ENCODE data around the gene MR1.

The MR1 gene

DNA sequence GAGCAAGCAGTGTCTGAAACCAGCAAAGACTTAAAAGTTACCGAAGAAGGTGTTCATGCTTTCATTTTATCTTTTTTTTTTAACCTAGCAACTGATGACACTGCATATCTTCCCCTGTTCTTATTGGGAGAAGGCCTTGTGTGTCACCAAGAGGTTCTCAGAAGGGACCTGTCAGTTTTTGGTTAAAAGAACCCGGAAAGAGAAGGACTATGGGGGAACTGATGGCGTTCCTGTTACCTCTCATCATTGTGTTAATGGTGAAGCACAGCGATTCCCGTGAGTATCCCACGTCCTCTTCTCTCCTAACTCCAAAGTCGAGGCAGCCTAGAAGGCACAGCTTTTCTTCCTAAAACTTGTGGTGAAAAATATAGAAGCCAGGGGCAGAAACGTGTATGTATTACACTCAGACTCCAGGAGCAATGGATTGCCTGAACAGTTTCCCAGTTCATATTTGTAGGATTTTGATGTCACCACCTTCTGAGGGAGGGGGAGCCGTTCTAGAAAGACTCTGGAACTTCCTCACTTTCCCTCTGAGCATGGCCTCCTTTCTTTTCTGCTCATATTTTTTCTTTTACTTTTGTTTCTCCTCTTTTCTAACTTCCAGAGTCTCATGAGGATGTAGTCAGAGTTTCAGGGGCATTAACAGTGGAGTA, at the start of gene MR1:
MR1 (plus strand) TSS at position 185 of the 653 bp plus-strand sequence; CDS start at position 210, 25 bp downstream.
- Histone ChIP-seq H3K4me1 (ENCODE audit: insufficient read depth, low read length, poor library complexity, severe bottlenecking) (peaks cover 52% of the 10 kb centered on the region), H3K9me3 (ENCODE audit: insufficient read depth, low read depth, low read length) (no peaks in the 10 kb centered on the region), H3K79me2 (ENCODE audit: insufficient read depth, low read length) (peaks cover 24% of the 10 kb centered on the region), H3K9me2 (replicated peaks; ENCODE audit: low read depth, low read length) (no peaks in the 10 kb centered on the region), H4K20me1 (ENCODE audit: insufficient read depth, low read length, poor library complexity, severe bottlenecking) (no peaks in the 10 kb centered on the region), H3K36me3 (ENCODE audit: insufficient read depth, low read length) (no peaks in the 10 kb centered on the region), H3K27me3 (ENCODE audit: insufficient read depth, low read length, poor library complexity, severe bottlenecking) (no peaks in the 10 kb centered on the region), H2AFZ (ENCODE audit: low read length) (peak within 1 kb of the TSS; percentile 89), H3K4me2 (ENCODE audit: low read depth, low read length, poor library complexity, severe bottlenecking) (peak within 1 kb of the TSS; percentile 88), H3K4me3 (ENCODE audit: low read length, poor library complexity, severe bottlenecking) (peak within 1 kb of the TSS; percentile 81), H3K9ac (ENCODE audit: low read depth, low read length, poor library complexity, severe bottlenecking) (peak within 1 kb of the TSS; percentile 74), H3F3A (ENCODE audit: low read depth) (no peaks in the 10 kb centered on the region)
- no peak for TF ChIP-seq EZH2phosphoT487 (IDR thresholded peaks at IDR 0.05; ENCODE audit: borderline replicate concordance)
- TF ChIP-seq, protein P1, sequence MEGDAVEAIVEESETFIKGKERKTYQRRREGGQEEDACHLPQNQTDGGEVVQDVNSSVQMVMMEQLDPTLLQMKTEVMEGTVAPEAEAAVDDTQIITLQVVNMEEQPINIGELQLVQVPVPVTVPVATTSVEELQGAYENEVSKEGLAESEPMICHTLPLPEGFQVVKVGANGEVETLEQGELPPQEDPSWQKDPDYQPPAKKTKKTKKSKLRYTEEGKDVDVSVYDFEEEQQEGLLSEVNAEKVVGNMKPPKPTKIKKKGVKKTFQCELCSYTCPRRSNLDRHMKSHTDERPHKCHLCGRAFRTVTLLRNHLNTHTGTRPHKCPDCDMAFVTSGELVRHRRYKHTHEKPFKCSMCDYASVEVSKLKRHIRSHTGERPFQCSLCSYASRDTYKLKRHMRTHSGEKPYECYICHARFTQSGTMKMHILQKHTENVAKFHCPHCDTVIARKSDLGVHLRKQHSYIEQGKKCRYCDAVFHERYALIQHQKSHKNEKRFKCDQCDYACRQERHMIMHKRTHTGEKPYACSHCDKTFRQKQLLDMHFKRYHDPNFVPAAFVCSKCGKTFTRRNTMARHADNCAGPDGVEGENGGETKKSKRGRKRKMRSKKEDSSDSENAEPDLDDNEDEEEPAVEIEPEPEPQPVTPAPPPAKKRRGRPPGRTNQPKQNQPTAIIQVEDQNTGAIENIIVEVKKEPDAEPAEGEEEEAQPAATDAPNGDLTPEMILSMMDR (conservative IDR thresholded peaks at IDR 0.05; ENCODE audit: low read length): no peak

DNA sequence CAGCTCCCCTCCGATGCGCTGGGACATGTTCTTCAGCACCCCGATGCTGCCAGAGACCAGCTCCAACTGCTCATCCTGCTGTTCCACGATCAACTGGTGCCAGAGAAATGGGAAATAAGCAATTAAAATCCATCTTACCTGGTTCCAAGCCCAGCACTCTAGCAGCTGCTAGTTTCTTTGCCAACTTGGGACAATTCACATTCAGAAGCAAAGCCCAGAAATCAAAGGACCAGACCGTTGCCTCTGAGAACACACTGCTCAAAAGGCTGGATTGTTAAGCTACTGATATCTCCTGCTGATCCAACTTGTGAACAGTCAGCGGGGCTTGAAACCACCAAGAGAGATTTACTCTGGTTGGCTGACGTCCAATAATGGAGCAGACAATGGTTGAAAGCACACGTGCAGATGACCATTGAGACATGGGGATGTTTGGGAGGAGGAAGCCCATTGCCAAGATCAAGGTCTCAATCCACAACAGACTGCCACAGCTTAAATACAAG, 45.5 kb upstream of the MR1 start:
- H2AFZ ChIP-seq (ENCODE audit: low read length): no peak overlapping the region
- H3K36me3 ChIP-seq (ENCODE audit: insufficient read depth, low read length): peaks cover 91% of the 10 kb centered on the region
- no peaks in the 10 kb centered on the region for H3K9me2 ChIP-seq (replicated peaks; ENCODE audit: low read depth, low read length)
- H3F3A ChIP-seq (ENCODE audit: low read depth): no peaks in the 10 kb centered on the region
- 0 out of 2 replicates have a peak, but pooled peaks cover 2% of the 10 kb centered on the region for H3K79me2 ChIP-seq (ENCODE audit: insufficient read depth, low read length)
- no peaks in the 10 kb centered on the region for H3K9me3 ChIP-seq (ENCODE audit: insufficient read depth, low read depth, low read length)
- no peaks in the 10 kb centered on the region for H3K4me1 ChIP-seq (ENCODE audit: insufficient read depth, low read length, poor library complexity, severe bottlenecking)
- no peak overlapping the region for H3K9ac ChIP-seq (ENCODE audit: low read depth, low read length, poor library complexity, severe bottlenecking)
- H3K4me2 ChIP-seq (ENCODE audit: low read depth, low read length, poor library complexity, severe bottlenecking): no peak overlapping the region
- H3K4me3 ChIP-seq (ENCODE audit: low read length, poor library complexity, severe bottlenecking): no peak overlapping the region
- TF ChIP-seq, protein P1 (conservative IDR thresholded peaks at IDR 0.05; ENCODE audit: low read length): no peak
- no peak for TF ChIP-seq EZH2phosphoT487 (IDR thresholded peaks at IDR 0.05; ENCODE audit: borderline replicate concordance)
- H3K27me3 ChIP-seq (ENCODE audit: insufficient read depth, low read length, poor library complexity, severe bottlenecking): no peaks in the 10 kb centered on the region
- H4K20me1 ChIP-seq (ENCODE audit: insufficient read depth, low read length, poor library complexity, severe bottlenecking): no peaks in the 10 kb centered on the region

DNA sequence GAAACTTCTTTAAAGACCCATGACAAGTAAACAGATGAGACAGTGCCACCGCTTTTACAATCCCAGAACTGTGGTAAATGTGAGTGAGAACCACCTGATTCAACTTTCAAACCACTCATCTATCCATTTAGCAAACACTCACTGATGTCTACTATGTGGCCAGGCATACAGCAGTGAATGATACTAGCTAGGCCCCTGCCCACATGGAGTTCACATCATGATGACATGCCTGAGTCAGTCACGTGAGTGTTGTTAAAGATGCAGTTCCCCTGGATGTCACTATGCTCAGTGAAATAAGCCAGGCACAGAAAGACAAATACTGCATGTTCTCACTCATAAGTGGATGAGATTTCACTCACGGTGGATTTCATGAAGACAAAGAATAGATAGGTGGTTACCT, 39.5 kb upstream of the MR1 start:
- Histone ChIP-seq H3K4me2 (ENCODE audit: low read depth, low read length, poor library complexity, severe bottlenecking) (no peak overlapping the region), H3K9me3 (ENCODE audit: insufficient read depth, low read depth, low read length) (no peaks in the 10 kb centered on the region)

More for the DNA sequence above, 39.5 kb upstream of the MR1 start:
- TF ChIP-seq, protein P1 (conservative IDR thresholded peaks at IDR 0.05; ENCODE audit: low read length): no peak
- Histone ChIP-seq H3K4me3 (ENCODE audit: low read length, poor library complexity, severe bottlenecking) (no peak overlapping the region), H2AFZ (ENCODE audit: low read length) (no peak overlapping the region), H3K79me2 (ENCODE audit: insufficient read depth, low read length) (0 out of 2 replicates have a peak, but pooled peaks cover 2% of the 10 kb centered on the region), H3F3A (ENCODE audit: low read depth) (no peaks in the 10 kb centered on the region), H3K9me2 (replicated peaks; ENCODE audit: low read depth, low read length) (no peaks in the 10 kb centered on the region), H3K9ac (ENCODE audit: low read depth, low read length, poor library complexity, severe bottlenecking) (no peak overlapping the region), H3K27me3 (ENCODE audit: insufficient read depth, low read length, poor library complexity, severe bottlenecking) (no peaks in the 10 kb centered on the region), H3K4me1 (ENCODE audit: insufficient read depth, low read length, poor library complexity, severe bottlenecking) (no peaks in the 10 kb centered on the region), H3K36me3 (ENCODE audit: insufficient read depth, low read length) (peaks cover 72% of the 10 kb centered on the region), H4K20me1 (ENCODE audit: insufficient read depth, low read length, poor library complexity, severe bottlenecking) (no peaks in the 10 kb centered on the region)
